Stromal cell of bone marrow (primary cell): Measurements from ENCODE around the gene ATP11B.
A peak's percentile ranks its signal among the peaks of the same experiment; 100 is the strongest.

ENCODE experiments used
- DNase-seq: peaks from one replicate; pipeline ENCODE4 v3.0.0-alpha.2; 2012; ENCODE audit warnings: low read depth

ATP11B gene

DNA sequence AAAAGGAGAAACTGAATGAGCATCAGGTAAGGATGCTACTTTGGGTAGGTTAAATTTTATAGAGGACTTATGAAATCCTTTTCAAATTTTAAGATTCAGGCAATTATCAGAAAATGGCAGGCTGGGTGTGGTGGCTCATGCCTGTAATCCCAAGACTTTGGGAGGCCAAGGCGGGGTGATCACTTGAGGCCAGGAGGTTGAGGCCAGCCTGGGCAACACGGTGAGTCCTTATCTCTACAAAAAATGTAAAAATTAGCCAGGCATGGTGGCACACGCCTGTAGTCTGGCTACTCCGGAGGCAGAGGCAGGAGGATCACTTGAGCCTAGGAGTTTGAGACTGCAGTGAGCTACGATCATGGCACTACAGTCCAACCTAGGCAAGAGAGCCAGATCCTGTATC, 163.9 kb downstream of the ATP11B start:
- DNase-seq, result no peak

DNA sequence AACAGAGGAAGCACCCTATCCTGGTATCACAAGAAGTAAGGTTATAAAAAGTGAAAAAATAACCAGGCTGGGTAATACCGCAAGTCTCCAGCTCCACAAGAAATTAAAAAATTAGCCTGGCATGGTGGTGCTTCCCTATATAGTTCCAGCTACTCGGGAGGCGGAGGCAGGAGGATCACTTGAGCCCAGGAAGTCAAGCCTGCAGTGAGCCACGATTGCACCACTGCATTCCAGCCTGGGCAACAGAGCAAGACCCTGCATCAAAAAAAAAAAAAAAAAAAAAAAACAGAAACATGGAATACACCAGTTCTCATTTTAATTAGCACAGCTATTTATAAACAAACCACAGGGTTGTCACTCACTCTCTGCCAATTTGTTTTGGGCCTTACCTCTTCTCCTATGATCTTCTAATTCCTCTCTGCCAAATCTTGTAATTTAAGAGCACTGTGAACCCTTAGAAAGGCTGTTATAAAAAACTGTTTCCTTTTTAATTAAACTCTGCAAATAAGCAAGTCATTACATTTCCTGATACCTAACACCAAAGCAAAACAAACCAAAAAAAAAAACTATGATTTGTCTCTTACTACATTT, 164.5 kb downstream of the ATP11B start:
- DNase-seq, result no peak

DNA sequence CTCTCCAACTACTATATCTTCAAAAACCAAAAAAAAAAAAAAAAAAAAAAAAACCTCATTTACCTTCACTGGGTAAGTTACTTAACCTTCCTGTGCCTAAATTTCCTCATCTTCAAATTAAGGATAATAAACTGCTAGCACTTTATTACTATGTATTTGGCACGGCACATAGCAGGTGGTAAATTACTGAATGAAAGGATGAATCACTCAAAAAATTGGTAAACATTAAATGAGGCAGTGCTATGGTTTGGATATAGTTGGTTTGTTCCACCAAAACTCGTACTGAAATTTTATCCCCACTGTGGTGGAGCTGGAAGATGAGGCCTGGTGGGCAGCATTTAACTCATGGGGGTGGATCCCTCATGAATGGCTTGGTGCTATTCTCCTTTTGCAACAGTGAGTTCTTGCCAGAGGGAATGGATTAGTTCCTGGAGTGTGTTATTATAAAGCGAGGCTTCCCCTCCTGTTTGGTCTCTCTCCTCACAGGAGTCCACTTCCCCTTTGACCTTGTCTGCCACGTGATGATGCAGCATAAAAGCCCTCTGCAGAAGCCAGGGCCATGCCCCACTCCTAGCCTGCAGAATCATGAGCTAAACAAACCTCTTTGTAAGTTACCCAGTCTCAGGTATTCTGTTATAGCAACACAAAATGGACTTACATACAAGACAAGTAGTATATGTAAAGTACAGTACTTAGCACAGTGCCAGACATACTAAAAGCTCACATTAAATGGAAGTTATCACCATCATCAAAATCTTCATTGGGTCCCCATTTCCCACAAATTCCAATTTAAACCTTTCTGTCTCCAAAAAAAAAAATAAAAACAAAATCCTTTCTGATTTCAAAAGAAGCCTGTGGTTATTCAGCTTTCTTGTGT, 166.4 kb downstream of the ATP11B start:
- DNase-seq, result no peak

GRCh38 chr3:182962166-182962565, 168.9 kb downstream of the ATP11B start:
- no peak for DNase-seq

- DNase-seq, result no peak
These were observed 170.9 kb downstream of the ATP11B start for GRCh38 chr3:182964179-182964578.

- no peak for DNase-seq
These were observed 172.6 kb downstream of the ATP11B start for GRCh38 chr3:182965861-182966366.

DNA sequence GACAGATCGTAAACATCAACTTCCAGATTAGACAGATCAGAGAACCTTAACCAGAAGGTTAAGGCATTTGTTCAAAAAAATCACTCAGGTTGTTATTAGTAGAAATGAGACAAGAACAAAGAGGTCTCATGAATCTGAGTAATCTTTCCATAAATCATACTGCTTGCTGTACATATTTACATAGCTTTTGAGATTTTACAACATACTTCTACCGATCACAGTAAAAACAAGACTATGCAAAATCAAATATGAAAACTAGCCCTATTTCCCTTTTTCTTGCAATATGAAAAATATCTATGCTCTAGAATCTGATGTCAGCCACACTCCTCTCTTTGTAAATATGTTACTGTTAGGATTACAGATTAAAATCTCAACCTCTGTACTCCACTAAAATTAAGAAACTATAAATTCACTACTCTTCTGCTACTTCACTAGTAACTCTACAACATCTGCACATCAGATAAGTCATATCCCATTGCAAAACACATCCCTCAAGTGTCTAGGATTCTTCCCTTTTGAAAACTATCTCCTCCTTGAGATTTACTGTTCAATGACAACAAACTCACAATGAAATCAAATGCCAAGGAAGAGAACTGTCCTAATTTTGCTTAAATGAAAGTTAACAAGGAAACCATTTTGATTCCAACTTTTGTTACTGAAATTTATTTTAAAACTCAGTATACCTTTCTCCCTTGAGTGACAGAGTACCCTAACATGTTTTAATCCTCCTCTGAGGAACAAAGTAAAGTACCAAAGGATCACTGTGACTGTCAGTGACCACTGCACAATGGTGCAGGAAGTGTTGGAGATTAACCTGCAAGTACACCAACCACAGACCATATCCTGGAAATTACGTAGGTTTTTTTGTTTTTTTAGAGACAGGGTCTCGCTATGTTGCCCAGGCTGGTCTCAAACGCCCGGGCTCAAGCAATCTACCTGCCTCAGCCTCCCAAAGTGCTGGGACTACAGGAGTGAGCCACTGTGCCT, 174.2 kb downstream of the ATP11B start:
- DNase-seq, result no peak

DNA sequence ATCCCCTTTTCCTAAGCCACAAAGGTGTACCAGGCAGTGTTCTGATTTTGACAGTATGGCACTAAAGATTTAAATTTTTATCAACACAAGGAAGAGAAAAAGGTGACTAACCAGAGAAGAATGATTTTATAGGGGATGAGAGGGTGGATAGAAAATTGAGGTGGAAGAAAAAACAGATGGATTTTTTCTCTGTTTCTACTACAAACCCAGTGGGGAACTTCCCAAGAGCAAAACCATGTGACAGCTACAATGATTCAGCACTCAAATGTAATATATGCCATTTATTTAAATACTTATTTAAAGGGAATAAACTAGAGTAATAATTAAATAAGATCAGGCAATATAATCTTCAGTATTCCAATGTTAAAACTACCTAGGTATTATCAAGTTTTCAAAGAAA, 176.0 kb downstream of the ATP11B start:
- peak; percentile 23 for DNase-seq

GRCh38 chr3:182969853-182970252, 176.5 kb downstream of the ATP11B start:
- no peak for DNase-seq

DNA sequence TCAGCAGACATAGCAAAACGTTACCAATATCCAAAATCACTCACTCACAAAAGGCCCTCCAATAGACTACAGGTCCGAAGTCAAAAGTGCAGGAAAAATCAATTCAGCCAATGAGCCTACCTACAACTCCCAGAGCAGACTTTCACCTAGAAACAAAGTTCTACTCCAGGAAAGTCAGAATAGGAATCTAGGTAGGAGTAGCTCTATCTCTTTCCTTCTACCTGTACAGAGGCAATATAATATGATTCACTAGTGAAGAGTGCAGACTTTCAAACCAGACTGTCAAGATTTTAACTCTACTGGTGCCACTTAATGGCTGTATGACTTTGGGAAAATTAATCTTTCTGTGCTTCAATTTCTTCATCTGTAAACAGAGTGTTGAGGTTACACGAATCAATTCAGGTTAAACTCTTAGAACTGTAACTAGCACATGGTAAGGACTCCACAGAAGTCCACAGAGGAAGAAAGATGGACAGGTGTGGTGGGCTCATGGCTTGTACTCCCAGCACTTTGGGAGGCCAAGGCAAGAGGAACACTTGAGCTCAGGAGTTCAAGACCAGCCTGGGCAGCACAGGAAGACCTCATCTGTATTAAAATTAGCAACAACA, 177.6 kb downstream of the ATP11B start:
- DNase-seq, result no peak
